NOMO-1 (cell line): ENCODE data around the gene ZIC4.

ENCODE experiments used
- DNase-seq, 2 experiments: peaks; one replicate each; lab custom pipeline; 2025; ENCODE audit not compliant: unreplicated experiment in 2 of 2; lab: John Stamatoyannopoulos, UW

The ZIC4 gene

DNA sequence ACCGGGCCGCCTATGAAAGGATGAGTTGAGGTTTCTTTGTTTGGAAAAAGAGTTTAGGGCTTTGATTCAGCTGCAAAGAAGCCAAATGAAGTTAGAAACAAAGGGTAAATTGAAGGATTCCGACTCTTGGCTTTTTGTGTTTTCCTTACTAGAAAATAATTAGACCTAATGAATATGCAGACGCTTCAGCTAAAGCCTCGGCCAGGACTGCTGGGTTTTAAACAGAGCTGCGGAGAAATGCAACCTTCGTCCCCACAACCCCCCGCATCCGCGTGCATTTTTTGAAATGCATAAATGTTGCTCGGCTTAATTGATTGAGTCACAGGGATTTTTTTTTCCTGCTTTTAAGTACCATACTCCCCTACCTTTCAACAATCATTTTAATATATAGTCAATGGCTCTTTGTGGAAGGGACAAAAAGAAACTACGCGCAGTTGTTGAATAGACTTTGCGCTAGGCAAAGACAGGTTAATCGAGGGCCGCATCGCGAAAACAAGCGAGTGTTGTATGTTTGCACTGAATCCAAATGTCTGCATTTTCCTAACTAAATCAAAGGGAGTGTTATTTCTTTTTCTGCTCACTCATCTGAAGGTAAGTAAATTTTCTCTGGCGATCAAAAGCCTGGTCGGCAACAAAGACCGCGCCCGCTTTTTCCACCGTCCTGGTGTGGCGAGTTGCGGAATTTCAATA, 1.3 kb upstream of the ZIC4 start:
- DNase-seq = no peak

DNA sequence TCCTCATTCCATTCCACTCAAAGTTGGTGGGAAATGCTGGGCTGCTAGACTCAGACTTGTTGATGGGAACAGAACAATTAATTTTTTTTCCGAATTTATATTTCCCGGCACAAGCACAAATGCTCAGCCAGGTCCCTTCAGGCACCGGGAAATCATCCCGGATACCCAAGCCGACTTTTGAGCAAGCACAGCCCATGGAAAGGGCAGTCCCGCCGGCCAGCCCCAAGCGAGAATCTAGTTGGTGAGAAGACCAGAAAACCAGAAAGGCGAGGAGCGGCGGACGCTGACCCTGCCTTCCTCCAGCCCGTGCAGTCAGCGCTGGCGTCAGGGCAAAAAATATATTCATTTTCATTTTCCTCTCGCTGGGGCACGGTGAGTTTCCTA, 763 bp upstream of the ZIC4 start:
- DNase-seq = no peak

DNA sequence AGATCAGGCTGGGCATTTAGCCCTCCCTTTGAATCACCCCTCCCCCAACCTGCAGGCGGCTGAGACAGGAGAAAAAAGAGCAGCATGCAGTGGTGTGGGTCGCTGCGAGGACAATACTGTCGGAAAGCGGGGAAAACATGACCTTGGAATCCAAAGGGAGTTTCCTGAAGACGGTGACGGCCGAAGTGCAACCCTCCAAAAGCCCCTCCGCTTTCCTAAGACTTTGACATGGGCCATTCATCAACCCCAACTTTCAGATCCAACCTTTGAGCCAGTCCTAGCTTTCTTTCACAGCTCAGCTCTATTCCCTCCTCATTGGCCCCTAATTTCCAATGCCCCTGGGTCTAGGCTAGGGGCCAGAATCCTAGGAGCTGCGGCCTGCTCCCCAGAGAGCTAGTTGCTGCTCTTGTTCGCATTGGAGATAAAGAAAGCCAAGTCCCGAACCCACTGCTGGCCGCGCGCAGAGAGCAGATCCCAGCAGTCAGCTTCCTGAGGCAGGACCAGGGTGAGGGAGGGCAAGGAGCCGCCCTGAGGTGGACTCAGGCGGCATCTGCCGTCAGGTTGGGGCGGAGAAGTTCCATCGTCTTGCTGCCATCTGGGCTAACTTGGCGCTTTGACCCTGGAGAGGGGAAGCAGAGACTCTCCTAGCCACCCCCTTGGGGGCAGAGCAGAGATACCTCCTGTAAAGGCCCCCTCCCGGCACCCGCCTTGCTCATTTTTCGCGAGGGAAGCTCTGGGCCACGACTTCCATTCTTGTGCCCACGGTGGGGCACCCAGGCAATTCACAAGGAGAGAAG, 914 bp downstream of the ZIC4 start:
- no peak for DNase-seq

DNA sequence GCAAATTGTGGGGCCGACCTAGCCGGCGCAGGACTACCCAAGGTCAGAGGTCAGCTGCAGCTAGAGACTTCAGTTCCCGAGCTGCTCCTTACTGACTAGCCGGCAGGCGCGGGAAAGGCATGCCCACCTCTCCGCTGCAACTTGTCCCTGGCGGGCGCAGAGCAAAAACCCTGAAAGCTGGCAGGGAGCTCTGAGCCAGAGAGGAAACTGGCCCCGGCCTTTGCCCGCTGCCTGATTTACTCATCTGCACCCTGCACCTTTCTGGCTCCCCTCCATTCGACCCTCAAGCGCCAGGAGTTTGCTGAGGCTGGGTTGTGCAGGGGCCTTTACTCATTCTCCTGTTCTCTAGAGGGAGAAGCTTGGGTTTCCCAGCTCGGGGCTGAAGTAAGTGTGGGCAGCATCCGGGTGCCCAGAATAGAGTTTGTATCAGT, 1.5 kb downstream of the ZIC4 start:
- no peak for DNase-seq

DNA sequence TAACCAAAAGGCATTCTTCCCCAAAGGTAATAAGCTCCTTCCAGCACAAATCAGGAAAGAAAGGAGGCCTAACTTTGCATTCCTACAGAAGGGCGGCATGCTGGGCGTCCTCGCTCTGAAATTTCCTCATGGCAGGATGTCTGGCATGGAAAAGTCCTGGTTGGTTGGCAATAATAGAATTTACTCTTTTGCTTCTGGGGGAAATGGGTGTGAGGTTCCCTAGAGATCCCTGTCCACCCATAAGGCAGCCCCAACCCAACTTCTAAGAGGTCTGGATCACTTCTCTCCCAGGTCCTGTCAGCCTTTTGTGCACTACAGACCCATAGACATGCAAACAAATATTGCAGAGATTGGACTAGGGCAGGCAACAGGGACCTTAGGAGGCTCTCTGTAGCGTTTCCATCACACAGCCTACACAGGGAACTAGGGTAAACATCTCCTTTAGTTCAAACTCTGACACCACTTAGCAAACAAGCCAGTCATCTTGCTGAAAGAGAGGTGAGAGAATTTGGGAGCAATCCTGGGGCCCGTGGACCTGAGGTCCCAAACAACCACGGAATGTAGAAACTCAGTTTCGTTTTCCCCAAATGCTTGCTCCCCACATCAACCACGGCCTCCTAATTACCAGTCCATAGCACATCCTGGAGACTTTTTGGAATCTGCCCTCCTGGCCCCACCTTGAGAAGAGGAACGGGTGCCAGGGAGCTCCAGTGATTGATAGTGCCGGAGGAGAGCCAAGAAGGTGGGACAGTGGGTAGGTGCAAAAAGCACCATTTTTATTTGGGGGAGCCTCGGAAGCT, 2.1 kb downstream of the ZIC4 start:
- no peak for DNase-seq

DNA sequence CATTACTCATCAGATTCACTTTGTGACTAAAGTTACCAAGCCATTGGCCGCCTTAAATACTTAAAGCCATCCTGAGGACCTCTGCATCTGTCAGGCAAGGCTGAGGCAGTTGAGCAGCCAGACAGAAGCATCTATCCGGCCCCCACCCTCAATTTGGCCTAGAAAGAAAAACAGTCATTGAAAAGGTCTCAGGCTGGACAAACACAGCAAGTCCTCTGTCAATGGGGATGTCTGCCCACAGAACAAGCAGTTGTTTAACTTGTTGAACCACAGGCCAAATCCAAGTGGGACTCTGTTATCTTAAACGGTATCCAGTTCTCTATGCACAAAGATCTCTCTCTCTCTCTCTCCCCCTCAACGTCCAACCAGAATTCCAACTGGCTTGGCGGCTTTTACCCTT, 2.8 kb downstream of the ZIC4 start:
- no peak for DNase-seq

DNA sequence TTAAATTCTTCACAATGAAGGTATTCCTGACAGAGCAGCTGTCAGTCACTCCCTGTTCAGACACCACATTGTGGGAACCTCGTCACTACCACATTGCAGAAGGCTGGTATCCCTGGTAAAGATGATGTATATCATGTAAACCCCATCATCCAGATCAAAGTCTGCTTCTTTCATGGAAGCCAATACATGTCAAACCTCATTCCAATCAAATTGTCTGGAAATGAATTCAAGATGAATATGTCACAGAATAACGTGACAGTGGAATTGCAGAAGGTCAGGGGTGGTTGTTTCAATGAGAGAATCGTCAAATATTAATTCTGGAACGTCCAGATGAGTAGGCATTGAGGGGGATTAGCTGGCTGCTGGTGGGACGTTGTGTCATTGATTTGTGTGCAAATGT, 4.2 kb downstream of the ZIC4 start:
- DNase-seq = no peak

DNA sequence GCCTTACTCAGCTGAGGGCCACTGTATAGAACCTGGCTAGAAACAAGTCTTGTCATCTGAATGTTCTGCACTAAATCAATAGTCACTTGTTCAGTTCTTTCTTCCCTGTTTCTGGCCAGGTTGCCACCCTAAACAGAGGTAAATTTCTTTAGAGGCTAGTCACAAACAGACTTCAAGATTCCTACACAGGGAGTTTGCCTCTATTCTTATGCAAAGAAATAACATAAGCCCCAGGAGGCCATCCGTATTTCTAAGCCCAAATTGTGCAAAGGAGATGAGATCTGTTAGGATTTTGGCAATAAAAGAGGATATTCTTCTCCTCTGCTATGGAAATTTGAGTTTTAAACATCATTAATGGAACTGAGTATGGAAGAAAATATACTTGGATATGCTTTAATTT, 4.9 kb downstream of the ZIC4 start:
- DNase-seq = no peak

DNA sequence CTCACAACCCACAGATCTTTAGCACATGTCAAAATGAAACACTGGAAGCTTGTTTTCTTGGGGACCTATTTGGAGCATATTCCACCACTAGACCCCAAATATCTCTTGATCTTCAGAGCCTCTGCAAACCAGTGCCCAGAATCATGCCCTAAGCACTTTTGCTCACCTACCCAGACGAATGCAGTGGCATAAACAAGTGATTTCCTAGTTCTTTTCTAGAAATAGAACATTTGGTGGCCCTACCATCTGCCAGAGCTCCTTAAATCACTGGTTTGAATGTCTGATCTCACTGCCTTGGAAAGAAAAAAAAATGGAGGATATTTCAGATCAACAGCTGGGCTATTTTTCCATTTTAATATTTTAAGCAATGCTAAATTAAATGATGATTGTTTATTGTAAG, 5.3 kb downstream of the ZIC4 start:
- no peak for DNase-seq

DNA sequence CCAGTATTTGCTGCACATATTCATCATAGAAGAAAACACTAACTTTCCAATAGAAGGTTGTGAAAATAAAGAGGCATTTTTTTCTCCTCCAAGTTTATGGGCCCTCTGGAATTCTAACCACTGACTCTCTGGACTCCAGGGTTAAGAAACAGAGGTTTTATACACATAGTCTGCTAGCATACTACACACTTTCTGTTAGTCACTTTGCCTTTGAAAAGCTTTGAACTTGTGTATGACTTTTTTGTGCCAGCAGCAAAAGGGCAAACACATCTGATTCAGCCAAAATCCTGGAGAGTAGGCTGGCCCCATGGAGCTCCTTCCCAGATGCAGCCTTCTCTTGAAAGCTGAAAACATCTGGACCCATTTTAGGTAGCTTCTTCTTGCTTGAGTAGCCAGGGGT, 6.2 kb downstream of the ZIC4 start:
- no peak for DNase-seq

DNA sequence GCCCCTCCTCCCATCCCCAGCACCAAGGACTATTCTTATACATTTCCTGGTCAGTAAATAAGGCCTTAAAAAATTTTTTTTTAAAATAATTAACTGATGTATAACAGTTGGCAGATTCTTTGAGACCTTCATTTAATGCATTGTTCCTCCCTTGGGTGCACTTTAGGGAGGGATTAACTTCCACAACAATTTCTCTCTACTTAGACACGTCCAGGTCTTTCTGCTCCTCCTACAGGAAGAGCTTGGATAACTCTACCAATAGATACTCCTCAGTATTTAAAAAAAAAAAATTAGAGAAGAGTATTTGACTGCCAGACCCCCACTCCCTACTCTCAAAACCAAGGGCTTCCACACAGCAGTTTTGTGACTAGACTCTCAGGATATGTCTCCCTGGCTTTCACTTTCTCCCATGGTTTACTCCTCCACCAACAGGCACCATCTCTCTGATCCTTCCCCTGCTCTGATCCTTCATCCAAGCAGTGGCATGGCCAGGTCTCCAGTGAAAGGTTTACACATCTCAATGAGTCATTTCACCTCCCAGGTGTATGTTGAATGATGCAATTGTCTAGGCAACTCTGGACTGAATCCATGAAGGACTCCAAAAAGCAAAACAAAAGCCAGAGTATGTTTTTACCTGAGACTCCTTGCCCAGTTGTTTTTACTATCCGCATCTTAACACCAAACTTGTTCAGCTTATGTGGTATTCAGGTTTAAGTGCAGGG, 7.4 kb downstream of the ZIC4 start:
- no peak for DNase-seq

DNA sequence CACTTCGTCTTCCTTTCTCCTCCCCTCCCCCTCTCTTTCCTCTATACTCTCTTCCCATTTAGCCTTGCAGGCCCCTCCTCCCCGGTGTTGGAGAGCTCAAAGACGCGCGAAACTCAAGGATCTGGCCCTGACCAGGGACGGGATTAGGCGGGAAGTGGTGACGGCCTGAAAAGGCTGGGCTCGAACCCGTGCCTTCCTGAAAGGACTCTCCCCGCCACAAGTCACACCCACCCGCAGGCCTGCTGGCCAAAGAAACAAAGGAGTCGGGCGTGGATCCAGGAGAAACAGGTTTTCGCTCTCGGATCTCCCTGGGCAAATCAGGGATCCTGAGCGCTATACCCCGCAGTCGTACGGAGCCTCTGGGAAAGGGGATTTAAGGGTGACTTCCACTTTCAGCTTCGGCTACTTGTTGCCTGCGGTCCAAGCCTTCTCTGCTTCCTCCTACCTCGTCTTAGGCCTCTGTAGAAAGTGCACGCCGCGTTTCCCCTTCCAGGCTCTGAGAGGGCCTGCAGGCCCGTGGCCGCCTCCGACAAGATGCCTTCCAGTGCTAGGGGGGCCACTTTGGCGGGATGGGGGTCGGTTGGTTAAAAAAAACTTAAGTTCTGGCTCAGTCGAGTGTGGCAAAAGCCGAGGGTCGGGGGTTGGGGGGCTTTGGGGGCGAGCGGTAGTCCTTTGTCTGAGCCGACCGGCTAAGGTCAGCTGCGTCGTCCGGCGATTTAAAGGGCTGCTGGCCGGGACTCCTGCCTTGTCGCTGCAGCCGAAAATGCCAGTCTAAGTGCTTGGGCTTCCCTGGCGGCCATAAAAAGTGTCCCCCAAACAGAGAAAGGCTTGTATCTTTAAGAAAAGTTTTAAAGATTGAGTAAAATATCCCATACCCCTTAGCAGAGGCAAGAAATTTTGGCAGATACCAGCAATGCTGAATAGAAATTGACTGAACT, 8.2 kb downstream of the ZIC4 start:
- no peak for DNase-seq

DNA sequence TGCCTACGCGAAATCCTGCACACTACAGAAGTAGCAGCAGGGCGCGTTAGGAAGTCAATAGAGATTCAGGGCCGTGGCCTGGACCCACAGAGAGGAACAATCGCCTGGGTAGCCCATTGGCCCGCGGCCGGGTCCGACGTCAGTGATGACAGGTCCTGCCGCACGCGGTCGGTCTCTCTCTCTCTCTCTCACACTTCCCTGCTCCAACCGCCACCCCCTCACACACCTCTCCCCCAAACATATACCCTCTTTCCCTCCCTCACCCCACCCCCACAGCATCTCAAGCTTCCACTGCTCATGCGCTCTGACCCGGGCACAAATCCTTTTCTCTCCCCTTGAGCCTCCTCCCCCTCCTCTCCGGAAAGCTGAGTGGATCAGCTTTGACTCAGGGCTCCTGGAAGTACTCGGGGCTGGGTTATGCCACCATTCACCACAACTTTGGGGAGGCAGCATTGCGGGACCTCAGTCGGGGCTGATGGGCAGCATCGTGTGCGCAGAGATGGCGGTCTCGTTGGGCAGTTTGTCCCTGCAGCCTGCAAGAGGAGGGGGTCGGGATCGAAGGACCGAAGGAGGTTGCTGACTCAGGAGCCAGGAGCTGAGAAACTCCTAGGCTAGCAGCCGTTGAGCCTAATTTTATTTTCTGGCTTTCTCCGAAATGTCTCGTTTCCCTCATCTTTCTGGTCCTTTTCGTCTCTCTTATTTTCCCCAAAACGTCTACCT, 9.0 kb downstream of the ZIC4 start:
- no peak for DNase-seq

DNA sequence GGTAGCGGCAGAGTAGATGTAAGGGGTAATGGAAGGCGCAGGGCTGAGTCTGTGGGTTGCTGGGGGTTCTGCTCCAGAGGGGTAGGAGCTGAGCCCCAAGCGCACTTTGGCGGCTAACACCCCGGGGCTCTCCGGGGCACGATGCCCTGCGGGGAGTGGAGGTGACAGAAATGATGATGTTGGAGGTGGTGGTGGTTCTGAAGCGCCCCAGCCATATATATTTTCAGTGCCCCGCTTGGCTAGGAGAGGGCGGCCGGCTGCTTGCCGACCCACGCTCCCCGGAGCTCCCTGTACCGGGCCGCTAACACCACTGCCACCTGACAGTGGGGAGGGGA, 9.7 kb downstream of the ZIC4 start:
- no peak for DNase-seq

DNA sequence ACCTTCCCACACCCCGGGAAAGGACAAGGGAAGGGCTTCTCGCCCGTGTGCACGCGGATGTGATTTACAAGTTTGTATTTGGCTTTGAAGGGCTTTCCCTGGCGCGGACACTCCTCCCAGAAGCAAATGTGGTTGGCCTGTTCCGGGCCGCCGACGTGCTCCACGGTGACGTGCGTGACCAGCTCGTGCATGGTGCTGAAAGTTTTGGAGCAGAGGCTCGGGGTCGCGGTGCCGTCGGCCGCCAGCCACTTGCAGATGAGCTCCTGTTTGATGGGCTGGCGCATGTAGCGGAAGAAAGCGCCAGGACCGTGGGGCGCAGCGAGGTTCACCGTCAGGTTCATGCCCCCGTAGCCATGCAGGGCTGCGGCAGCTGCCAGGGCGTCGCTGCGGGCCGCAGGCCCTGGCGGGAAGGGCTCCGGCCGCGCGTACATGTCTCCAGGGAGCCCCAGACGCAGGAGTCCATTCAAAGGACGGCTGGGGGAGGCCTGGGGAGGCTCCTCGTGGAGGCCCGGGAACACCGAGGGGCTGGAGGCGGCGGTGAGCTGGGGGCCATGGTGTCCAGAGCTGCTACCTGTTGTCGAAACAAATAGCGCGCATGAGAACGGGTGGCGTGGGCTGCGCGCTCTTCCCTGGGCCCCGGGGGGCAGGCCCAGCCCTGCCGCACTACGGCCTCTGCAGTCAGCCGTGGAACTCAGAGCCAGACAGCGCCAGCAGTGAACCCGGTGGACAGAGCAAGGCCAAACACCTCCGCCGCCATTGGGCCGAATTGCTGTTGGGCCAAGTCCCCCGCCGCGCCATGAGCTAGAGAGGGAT, 10.2 kb downstream of the ZIC4 start:
- no peak for DNase-seq

DNA sequence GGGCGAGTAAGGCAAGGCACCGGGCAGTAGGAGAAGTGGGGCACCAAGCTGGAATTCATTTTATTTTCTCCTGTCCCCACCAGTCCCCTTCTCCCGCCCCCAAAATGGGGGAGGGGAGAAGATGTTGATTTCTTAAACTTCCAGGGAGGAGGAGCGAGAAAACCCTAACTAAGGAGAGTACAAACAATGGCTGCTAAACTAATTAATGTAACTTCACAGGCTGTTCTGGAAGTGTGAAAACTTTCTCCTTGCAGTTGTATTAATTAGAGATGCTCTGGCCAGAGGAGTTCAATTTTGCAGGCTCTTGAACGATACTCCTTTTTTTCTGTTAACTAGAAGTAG, 11.5 kb downstream of the ZIC4 start:
- no peak for DNase-seq

DNA sequence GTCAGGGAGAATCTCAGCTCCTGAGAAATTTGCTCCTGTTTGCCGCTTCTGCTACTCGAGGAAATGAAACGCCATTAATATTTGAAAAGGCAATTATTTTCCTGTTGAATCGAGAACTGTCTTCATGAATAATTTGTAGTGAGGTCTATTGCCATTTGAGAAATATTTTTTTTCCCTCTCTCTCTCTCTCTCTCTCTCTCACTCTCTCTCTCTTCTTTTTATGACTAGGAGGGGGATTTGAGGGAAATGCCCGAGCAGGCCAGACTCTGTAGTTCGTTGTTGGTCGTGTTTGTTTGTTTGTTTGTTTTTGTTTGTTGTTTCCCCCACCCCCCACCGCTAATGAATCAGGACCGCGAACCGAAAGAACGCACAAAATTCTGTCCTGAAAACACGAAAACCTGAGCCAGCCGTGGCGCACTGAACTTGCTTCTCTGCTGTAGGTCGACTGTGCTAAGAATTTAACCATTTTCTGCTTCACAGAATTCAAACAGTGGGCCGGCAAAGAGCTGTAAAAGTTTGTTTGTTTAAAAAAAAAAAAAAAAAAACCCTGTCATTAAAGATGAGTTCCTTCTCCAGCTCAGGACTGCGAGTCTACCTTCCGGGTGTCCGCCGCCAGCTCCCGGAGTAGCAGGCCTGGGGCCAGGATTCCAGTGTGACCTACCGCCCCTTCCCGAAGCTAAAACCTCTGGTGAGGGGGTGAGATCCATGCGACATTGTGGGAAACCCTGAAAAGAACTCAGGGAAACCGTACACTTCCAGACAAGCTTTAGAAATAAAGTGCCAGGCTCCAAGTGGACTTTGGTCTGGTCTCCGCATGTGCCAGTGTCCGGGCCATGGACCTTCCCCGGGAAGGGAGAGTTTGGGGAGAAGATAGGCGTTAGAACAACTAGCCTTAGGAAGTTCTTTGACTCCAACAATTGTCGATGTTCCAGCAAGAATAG, 12.1 kb downstream of the ZIC4 start:
- DNase-seq = no peak
